T47D (cell line): Measurements from ENCODE around the gene BCL2L11.

Experiments
- DNase-seq, 2 experiments: peaks; one replicate each; pipeline versions ENCODE4 v3.0.0 to v3.0.0-alpha.2; 2011 to 2012; ENCODE audit warnings: low read depth in 1 of 2, low spot score in 1 of 2
- JUND ChIP-seq: IDR thresholded peaks from 2 replicates; pipeline ENCODE4 v1.6.1; 2012; ENCODE audit warnings: low read depth
- in situ Hi-C: cut with HindIII; loops from 2 replicates; pipeline ENCODE4 v1.10.0; 2016; ENCODE audit warnings: low sequenced_read_pairs, low pct_unique_long_range_greater_than_20kb

Gene BCL2L11

DNA sequence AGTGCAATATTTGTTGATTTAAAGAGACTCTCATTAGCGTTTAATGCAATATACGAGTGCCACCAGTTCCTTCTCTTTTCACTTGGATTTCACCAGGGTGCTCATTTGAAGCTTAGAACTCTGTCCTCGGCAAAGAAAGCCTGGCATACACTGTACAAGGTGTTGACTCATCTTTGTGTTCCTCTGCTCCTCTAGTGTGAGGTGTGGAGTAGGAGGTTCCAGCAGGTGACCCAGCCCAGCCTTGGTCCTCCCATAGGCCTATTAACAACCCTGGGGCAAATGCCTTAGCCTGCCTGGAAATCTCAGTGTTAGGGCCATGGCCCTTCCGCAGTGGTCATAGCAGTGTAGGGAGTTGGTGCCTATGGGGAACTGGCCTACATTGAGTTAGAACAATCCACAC is 20.1 kb downstream of the BCL2L11 start:
- in situ Hi-C loops, result no loop called here
- TF ChIP-seq JUND, result no peak
- DNase-seq, result no peak

DNA sequence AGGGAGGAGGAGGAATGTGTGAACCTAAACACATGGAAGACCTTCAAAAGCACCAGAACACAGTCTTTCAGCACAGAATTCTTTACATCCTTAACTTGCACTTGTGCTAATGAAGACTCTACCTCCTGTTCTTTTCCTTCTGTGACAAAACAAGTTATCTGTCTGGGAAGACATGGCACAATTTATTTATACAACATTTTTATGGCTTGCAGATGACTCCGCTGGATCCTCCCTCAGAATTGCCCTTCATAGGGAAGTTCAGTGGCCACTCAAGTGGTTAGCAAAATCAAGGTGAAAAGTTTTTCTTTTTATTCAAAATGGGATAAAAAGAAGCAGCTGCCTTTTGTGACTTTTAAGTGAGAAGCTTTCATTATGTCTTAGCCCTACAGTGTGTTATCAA is 21.4 kb downstream of the BCL2L11 start:
- no peak for TF ChIP-seq JUND
- in situ Hi-C loops, result no loop called here
- no peak for DNase-seq

DNA sequence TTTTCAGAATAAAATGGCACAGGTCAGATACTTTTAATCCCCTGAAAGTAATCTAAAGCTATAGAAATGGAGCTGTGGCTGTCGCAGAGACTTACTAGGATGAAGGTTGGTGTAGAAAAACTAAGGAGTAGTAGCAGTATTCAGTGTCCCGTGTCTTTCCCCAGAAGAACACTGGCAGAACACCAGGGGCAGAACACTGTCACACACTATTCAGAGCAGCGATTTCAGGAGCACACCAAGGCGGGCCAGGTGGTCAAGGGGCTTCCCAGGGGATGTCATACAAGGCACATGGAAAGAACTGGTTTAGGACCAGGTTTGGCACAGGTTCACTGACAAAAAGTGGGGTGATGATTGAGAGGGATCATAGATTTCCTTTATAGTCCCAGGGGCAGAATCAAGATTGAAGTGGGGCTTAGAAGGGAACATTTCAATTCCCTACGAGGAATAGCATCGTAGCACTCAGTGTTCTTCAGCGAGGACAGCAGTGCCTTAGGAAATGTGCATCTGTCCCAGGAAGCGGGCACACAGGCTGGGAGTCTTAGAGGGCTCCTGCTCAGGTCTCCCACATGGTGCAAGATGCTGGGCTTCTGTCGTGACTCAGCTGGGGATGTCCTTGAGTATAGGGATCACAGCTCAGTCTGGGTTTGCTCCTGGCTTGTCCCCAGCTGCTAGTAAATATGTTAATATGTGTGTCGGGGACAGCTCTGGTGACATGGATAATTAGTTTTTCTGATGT is 22.6 kb downstream of the BCL2L11 start:
- DNase-seq, result no peak
- in situ Hi-C loops, result no loop called here
- TF ChIP-seq JUND, result no peak

DNA sequence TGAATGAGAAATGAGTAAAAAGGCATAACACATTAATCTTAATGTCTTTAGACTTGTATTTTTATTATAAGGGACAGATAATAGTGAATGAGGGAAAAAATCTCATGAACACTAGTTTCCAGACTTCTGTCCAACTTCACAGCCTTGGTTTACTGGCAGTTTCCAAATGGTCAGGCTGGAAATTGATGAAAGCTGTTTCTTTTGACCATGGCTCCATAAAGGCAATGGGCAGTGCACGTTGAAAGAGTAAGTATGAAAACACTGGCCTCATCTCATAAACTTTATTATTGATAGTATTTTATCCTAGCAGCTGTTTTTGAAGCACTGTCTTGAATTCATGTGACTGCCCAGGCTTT is 23.1 kb downstream of the BCL2L11 start:
- no peak for DNase-seq
- no peak for TF ChIP-seq JUND
- in situ Hi-C loops, result no loop called here

DNA sequence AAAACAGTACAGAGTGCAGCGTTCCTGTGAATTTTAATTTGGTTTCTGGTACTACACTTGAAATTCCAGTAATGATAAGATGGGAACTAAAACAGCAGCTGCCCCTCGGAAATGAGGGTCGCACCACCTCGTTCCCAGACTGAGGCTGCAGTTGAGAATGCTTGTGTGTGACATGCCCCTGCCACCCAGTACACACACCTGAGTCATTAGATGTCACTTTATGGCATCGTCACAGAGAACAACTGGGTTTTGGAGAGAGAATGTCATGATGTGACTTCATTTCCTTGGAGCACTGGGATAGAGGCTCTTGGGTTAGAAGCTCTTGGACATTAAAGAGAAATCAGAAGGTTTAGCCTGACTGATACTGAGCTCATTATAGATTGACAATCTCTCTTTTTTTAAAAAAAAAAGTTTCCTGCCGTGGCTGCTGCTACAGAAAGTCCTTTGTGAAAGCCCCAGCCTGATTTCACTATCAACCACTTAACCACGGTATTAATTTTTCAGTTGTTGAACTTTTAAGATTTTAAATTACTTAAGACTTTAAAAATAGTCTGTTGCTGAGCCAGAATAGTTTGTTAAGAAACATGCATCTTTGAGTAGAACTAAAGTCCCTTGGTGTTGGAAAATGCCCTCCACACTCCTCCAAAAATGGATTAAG is 24.5 kb downstream of the BCL2L11 start:
- TF ChIP-seq JUND, result no peak
- DNase-seq, result no peak
- in situ Hi-C loops, result no loop called here

DNA sequence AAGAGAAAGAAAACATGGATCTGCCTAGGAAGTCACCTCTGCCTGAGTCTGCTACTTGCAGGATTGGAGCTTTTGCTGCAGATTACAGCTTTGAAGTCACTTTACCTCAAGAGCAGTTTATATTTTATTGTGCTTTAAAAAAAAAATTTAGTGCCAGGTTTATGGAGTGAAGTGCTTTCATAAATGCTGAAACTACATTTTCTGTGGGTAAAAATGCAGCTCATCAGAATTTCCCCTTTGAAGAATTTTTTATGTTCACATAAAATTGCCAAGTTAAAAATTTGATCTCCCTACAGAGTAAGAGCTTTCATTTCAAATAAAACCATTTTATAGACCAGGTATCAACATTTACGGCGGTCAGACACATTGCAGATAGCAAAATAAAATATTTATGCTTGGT is 25.2 kb downstream of the BCL2L11 start:
- DNase-seq, result no peak
- in situ Hi-C loops, result no loop called here

DNA sequence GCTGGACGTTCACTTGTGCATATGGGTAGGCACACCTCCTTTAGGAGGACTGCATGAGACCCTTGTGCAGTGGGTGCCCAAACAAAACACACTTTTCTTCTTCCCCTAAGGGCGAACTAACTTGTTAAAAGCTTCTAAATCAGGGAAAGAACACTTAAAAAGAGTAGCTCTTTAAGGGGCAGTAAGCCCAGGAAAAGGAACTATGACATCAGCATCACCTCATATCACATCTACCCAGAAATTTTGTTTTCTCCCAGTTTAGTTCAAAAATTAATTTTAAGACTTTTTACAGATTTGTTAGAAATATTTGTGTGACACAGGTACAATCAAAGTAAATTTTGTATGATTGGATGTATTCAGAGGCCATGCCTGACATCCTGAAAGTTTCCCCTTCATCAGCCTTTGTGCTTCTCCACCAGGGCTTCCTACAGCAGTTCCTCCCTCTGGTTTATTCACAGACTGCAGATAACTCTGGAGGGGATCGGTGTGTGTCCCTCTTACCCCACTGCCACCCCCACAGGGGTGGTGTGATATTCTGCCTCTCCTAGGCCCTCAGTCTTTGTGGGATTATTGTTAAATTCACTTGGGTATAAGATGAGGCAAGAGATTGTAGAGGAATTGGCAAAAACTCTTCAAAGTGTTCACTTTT is 27.6 kb downstream of the BCL2L11 start:
- in situ Hi-C loops, result no loop called here
- DNase-seq, result no peak
- TF ChIP-seq JUND, result no peak

More for the DNA sequence above, 25.2 kb downstream of the BCL2L11 start:
- TF ChIP-seq JUND, result no peak

DNA sequence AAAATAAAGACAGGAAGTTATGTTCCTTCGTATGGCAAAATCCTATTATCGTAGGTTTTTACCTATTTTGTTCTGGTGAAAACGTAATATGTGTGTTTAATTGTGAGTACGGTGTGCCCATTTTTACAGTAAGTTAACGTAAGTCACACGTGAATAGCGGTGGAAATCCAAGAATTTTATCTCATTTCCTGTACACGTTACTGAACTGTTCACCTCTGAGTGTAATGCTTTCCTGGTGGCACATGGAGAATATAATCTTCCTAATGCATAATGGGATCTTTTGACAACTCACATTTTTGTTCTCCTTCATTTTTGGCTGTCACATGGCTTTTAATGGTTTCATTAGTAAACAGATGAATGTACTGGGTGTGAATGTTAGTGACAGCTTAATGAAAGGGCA is 28.2 kb downstream of the BCL2L11 start:
- in situ Hi-C loops, result no loop called here
- no peak for DNase-seq
- TF ChIP-seq JUND, result no peak

DNA sequence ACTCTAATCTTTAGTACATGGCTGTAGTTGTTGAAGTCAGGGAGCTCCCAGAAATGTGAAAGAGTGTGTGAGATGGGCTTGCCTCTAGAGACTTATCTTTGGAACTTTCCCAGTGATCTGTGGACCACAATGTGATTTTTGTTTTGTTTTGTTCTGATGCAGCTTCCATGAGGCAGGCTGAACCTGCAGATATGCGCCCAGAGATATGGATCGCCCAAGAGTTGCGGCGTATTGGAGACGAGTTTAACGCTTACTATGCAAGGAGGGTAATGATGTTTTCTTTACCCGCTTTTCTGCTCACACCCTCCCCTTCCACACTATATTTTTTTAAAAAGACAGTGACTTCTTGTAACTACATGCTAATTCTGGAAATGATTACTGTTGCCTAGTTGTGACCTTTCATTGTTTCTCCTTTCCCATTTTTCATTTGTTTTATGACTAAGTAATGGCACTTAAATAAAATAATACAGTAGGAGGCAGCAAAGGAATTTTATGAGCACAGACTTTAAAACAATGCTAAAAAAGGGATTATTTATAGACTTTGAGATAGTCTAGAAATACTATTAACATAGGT is 29.3 kb downstream of the BCL2L11 start:
- TF ChIP-seq JUND, result no peak
- DNase-seq, result no peak
- in situ Hi-C loops, result no loop called here

DNA sequence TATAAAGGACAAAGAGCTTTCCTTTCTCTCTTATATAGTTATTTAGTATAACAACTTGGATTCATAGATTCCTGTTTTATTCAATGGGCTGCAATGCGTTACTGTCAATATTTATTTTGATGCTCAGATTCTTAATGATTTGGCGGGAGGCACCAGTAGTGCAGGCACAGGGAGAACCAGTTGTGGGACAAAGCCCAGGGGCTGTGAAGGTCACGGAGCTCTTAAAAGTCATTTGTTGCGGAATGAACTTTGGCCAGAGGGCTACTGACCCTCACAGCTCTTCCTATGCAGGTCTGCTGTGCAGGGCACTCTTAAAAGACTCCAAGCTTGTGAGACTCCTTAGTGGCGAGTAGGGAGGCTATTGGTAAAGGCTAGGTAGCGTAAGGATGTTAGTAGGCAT is 34.0 kb downstream of the BCL2L11 start:
- in situ Hi-C loops, result no loop called here

DNA sequence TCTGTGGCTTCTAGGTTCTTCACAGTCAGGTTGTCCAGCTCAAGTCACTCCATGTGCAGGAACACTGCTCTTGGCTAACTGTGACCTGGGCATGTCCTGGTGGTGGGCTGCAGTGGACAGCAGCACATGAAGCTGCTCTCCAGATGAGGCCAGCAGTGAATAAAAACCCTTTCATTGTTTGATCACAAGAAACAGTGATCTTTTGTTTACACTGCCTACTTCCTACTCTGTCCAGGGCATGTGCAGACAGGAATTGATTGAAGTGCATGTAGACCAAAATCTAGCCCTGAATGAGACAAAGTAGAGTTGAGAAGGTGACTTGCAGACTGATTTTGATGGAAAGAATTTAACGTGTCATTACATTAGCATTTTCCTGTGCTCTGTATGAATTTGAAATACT is 34.9 kb downstream of the BCL2L11 start:
- in situ Hi-C loops, result no loop called here
- no peak for TF ChIP-seq JUND
- DNase-seq, result no peak

More for the DNA sequence above, 34.0 kb downstream of the BCL2L11 start:
- TF ChIP-seq JUND, result no peak
- no peak for DNase-seq

DNA sequence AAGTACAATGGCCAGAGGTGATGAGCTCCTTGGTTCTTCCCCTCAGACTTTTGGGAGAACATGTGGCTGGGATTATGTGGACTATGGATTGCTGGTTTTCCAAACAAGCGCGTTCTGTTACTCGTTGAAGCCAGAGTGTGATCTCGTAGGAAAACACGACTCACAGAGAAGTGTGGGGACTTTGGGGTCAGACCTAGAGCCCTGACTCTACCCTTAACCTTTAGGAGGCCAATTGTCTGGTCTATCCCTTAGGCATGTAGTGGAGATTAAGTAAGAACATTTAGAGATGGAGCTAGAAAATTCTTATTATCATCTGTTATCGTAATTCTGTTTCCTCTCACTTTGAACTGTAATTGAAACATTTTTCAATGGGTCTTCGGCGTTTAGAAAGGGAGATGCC is 35.8 kb downstream of the BCL2L11 start:
- in situ Hi-C loops, result no loop called here
- TF ChIP-seq JUND, result no peak
- DNase-seq, result no peak

DNA sequence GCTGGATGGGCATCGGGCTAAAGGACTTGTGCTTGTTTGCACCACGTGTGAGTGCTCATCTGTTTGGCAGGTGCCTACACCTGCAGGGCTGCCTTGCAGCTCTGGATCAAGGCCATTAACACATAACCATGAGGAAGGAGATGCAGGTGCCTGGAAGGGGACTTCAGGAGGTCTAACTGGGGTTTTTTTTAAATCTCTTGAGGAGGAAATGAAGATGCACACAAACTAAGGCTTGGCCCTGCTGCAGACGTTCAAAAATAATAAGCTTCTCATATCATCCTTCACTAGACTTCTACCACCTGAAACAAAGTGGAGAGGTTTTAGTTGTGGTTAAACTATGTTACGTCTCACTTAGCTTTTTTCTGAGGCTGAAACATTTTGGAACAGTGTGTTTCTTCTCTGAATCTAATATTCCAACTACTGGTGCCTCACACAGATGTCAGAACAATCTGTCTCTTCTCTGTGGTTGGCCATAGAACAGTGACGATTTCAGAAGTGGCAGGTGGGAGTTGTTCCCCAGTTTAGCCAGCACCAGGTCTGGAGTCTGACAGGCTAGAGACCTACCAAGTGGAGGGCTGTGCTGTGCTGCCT is 36.5 kb downstream of the BCL2L11 start:
- TF ChIP-seq JUND, result no peak
- no peak for DNase-seq
- in situ Hi-C loops, result no loop called here
